Hematopoietic multipotent progenitor cell (in vitro differentiated cells): ENCODE data around the gene NR2F1-AS1. TPM values are rescaled to one million over a fixed set of nuclear protein-coding genes. Genes with fewer than 3 reads are reported as not detected.
"Not testable (repeated sequence)": the region's sequence is repeated elsewhere in the genome, so short reads cannot be mapped to it uniquely, and the experiment has no call there.

Experiments used
- DNase-seq, 3 donors: peaks; one replicate each; pipeline ENCODE4 v3.0.0-alpha.2; 2011 to 2015; ENCODE audit warnings: low read depth in 2 of 3, low spot score in 2 of 3
- total RNA-seq: library from RNA; depleted of rRNA; stranded (reverse); fragments of >200 nt; gene quantifications from one replicate; pipeline ENCODE4 v1.2.3, GENCODE V29; 2012

Gene NR2F1-AS1
- total RNA-seq, 1 donor = not detected

DNA sequence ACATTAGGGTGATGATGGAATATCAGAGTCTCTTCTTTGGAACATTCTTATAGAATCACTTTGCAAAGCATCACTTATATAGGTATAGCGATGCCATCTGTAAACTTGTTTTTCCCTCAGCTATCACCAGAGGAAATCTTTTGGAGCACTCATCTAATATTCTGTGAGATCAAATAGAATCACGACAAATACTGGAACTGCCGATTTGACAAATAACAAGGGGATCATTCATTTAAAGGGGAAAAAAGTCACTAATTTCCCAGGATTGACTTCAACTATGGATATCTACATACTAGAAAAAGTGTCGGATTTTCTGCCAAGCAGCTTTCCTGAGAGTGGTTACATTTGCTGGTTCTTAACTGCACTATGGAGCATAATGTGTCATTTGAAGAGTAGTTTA is 178.6 kb downstream of the NR2F1-AS1 start:
- DNase-seq = no peak

DNA sequence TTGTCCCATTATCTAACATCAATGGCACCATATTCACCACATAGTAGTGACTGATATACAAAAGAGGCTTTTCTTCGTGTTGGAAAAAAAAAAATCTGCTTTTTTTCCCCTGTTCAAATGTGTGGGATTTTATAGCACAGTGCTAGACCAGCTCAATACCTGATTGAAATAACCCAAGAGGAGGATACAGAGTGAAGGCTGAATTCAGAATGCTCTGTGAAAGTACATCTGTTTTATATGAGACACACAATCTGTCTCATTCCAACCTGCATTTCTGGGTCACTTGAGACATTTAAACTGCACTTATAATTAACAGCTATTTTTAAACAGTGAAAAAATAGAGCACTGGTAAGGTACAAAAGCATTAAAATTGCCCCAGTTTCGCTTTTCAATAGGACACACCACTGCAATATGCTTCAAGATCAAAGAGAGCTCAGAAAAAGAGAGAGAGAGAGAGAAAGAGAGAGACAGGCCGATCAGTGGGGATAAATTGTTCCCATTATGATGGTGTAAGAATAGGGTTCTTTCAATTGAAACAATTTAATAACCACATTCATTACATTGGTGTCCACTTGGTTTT is 179.3 kb downstream of the NR2F1-AS1 start:
- DNase-seq = no peak

DNA sequence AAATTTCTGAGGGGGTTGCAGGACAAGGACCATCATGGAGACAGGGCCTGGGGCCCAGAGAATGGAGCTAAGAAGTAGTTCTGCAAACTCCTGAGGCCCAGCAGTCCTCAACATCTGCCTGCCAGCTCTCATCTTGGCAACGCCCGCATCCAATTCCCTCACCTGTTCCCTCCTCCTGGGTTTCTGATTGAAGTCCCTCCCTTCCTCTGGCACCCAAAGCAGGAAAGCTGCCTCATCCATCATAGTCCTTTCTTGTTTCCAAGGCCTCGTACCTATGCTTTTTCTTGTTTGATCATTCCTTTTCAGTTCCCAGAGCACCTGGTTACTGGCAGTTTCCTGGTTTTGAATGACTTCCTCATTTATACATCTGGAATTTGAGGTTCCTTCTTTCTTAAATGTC is 181.3 kb downstream of the NR2F1-AS1 start:
- DNase-seq = no peak

DNA sequence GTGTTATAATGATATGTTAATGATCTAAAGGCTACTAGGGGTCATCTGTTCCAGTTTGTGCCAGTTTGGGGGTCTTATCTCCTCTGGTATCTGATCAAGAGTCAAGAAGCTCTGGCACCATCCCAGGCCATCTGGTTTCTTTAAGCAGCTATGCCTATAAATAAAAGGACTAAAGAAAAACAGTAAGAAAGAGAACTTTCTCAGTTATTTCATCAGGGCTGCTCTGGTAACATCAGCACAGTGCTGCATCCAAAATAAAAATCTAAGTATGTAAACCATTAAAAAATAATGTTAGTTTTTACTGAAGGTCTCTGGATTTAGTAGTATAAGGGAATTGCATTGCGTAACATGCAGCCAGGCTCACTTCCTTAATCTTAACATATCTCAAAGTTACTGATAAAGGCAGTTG is 185.0 kb downstream of the NR2F1-AS1 start:
- DNase-seq = no peak

DNA sequence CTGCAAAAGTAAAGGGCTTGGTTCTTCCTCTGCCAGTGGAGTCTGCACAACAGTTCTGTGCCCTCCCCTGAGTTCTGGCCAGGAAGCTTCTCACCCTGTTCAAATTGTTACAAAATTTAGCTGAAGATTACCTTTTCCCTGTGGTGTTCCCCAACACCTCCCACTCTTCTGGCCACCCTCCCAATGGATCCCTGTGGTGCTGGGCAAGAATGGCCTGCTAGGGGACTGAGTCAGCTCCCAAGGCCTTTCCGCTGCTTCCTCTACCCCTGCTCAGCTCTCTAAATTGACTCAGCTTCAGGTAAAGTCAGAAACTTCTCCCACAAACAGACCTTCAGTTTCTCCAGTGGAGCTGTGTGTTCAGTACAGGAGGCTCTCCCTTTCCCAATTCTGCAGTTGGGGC is 186.0 kb downstream of the NR2F1-AS1 start:
- no peak for DNase-seq

DNA sequence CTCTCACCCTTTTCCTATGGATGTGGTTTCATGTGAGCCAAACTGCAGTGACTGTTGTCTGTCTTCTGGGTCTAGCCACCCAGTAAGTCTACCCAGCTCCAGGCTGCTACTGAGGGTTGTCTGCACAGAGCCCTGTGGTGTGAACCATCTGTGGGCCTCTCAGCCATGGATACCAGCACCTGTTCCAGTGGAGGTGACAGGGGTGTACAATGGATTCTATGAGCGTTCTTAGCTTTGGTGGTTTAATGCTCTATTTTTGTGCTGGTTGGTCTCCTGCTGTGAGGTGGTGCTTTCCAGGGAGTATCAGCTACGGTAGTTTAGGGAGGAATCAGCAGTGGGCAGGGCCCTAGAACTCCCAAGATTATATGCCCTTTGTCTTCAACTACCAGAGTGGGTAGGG is 186.7 kb downstream of the NR2F1-AS1 start:
- no peak for DNase-seq

DNA sequence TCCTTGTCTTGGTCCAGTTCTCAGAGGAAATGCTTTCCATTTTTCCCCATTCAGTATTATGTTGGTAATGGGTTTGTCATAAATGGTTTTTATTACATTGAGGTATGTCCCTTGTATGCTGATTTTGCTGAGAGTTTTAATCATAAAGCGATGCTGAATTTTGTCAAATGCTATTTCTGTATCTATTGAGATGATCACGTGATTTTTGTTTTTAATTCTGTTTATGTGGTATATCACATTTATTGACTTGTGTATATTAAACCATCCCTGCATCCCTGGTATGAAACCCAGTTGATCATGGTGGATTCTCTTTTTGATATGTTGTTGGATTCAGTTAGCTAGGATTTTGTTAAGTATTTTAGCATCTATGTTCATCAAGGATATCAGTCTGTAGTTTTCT is 189.8 kb downstream of the NR2F1-AS1 start:
- DNase-seq = not testable (repeated sequence)

DNA sequence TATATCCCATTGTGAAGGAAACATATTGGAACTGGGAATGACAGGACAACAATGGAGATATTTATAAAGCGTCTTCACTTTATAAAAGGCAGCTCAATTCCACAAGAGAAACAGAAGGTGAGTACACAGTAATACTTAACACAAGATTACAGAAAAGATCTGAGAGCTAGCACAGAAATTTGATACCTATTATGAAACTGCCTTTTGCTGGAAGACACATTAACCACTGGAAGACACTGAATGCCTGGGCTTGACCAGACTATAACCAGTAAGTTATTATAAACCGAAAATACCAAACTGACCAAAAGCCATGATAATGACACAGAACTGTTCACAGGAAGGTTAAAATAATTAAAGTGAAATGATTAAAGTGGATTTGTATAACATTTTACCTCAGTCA is 195.4 kb downstream of the NR2F1-AS1 start:
- no peak for DNase-seq

DNA sequence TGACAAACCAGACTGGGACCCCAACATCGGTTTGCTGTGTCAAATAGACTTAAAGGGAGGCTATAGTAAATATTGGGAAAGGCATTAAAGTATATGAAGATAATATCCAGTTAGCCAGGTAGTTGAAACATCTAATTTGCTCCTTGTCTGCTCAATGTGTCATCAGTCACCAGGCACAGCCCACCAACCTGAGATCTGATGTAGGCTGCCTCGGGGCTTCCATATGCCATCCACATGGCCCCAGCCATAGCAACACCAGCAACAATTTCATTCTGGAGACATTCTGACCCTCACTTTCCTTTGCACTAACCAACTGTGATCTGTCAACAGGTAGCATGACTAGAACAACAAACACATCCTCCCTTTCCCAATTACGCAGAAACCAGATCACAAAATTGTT is 196.0 kb downstream of the NR2F1-AS1 start:
- DNase-seq = no peak

DNA sequence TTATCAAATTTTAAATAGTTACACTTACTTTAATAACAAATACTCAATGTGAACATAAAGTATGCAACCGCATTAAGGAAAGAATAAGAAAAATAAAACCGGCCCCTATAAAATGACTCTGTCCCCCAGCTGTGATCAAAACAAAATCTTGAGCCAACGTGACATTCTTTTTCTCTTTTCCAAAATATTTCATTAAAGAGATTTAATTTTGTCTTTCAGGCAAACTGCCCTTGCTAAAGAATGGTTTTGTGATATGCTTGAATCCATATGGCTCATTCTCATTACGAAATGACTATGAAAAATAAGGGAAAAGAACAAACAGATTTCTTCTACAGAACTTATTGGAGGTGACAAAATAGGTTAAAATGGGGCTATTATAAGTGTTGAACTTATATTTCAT is 197.0 kb downstream of the NR2F1-AS1 start:
- DNase-seq = no peak

DNA sequence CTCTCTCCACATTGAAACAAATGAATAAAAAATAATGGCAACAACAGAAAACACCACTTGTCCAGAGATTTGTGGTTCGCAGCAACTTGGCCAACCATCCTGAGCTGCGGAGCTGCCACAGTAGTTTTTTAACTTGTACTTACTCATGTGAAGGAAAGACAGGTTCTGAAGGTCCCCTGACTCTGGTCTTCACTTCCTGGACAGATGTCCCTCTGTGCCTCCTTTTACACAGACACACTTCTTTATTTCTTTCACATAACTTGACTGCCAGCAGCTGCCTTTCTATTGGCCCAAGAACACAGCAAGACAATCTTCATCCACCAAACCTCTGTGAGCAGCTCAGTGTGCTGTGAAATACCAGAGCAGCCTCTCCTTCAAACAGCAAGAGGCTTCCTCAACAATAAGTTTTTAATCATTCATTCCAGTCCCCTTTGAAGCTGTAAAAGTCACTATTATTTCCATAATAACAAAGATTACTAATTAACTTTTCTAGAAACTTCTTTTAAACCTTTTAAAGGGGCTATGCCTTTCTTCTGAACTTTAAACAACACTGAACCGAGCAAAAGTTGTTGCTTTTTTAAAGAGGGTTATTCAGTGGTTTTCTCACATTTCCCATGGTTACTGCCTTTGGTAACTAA is 198.7 kb downstream of the NR2F1-AS1 start:
- no peak for DNase-seq

DNA sequence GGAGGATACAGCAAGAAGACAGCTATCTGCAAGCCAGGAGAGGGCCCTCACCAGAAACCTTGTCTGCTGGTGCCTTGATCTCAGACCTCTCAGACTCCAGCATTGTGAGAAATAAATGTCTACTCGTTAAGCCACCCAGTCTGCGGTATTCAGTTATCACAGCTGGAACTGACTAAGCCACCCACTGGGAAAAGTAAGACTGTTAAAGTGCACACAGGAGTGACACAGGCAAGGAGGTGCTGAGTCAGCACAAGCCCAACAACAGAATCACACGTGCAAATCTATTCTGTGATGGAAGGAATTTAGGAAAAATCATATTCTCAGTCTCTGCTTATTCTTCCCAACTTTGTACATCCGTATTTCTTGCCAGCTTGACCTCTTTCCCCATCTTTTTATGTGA is 200.0 kb downstream of the NR2F1-AS1 start:
- DNase-seq = no peak

DNA sequence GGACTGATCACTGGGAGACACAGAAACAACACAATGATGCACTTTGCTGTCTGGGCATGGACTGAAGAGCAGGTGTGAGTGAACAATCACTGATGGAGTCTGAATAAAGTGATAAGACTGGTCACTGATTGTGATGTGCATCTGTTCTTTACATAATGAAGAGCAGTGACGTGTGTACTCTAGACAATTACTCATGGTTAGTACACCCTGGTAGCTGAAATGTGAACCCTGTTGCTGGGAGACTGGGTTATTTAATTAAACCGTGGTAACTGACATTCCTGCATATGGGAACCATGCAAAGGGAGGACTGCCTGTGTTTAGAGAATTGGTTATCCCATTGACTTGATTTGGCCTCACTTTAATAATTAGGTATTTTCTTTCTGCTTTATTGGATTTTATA is 202.9 kb downstream of the NR2F1-AS1 start:
- no peak for DNase-seq

DNA sequence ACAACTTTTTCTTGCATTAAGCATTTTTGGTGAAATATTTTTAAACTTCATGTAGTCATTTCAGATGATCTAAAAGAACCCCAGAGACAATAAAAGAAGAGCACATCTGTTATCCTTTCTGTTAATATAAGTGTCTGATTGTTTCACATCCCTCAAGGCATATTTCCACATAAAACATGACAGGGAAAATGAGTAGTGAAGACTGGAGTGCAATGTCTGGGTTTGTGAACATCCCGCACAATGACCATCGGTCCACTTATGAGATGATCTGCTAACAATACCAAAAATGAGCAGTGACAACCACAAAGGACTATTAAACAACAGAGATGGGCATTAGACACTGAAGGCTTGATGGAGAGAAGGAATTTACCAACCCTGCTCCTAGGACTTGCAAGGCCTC is 209.1 kb downstream of the NR2F1-AS1 start:
- no peak for DNase-seq

DNA sequence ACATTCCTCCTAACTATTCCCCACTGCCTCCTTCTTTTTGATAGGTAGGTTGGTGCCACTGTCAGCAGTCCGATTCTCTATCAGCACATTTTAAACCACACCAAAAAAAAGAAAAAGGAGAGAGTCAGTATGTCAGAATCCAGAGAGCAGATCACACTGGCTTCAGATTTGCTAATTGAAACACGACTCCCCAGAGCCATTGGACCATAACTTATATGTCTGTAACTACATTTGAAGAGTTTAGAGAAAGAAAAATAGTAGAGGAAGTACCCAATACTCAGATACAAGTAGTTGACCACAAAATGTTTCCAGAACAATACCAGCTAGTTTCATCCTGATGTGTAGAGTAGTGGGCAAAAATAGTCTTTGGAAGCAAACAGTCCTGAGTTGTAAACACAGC is 216.6 kb downstream of the NR2F1-AS1 start:
- no peak for DNase-seq

DNA sequence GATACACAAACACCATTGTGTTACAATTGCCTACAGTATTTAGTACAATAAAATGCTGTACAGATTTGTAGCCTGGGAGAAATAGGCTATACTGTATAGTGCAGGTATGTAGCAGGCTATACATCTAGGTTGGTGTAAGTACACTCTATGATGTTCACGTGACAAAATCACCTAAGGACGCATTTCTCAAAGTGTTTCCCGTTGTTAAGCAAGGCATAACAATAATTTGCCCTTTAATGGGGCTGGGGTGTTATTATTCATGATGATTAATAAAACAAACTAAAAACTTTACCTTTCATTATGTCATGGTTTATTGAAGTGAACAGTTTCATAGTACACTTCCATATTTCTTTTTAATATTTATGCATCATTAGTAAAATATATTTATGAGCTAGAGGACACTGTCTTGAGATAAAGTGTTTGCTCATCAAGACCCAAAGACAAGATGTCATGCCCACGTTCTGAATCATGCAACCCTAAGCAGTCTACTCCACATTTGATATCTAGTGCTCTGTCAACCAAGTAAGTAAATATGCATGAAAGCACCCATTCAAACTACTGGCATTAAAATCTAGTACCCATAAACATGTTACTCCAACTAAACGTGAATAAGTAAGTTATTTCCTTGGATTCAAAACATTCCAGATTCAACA is 220.5 kb downstream of the NR2F1-AS1 start:
- DNase-seq = no peak

DNA sequence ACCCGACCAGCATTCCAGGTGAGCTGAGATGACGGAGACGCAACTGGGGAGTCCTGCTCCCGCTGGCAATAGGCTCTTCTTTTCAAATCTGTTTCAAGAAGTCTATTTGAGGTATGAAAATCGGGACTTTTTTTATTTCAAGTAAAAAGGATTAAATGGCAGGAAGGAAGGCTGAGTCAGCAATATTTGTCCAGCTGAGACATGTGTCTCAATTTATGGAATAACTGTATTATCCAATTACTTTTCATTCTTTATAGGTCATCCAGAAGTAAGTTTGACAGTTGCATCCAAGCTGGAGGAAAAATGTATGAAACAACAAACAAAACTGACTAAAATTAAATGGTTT is 221.1 kb downstream of the NR2F1-AS1 start:
- DNase-seq = no peak

Other genes starting within 250 kb of the NR2F1-AS1 start
- not detected for gene NR2F1, start 2.0 kb upstream of the NR2F1-AS1 start, total RNA-seq
- 1.6 TPM for gene POU5F2, start 160.4 kb upstream of the NR2F1-AS1 start, total RNA-seq